ENCODE results near the gene PRELID3B. TPM values are rescaled to one million over a fixed set of nuclear protein-coding genes. Genes with fewer than 3 reads are reported as not detected.

Gene PRELID3B
- total and polyA plus RNA-seq, 2 of the 13 experiments (the other 11 are each of a cell fraction or from before 2014, with no cell fraction given) = 23.3 to 42.6 TPM

GRCh38 chr20:59006167-59006863 lies 36.3 kb downstream of the PRELID3B start (continued):
- TF ChIP-seq ZNF710 (CRISPR knock-in tag; IDR thresholded peaks at IDR 0.05; ENCODE audit: borderline replicate concordance) (no peak; the same call in 1 of the 2 replicates), ARID3A (IDR thresholded peaks at IDR 0.05; ENCODE audit: low read depth, low read length) (no peak), ZNF788 (CRISPR knock-in tag; IDR thresholded peaks at IDR 0.05; ENCODE audit: borderline replicate concordance) (no peak), AGO1 (IDR thresholded peaks at IDR 0.05; ENCODE audit: low read depth, low read length, poor library complexity, severe bottlenecking) (no peak), MTA1 (CRISPR knock-in tag; IDR thresholded peaks at IDR 0.05; ENCODE audit: borderline replicate concordance) (peak; percentile 80; the same call in 1 of the 2 replicates), XRCC5 (optimal IDR thresholded peaks at IDR 0.05; ENCODE audit: low read length) (no peak), JARID2 (CRISPR knock-in tag; IDR thresholded peaks at IDR 0.05; ENCODE audit: insufficient replicate concordance) (no peak), ZFP36L2 (CRISPR knock-in tag; IDR thresholded peaks at IDR 0.05) (no peak), HOXA3 (CRISPR knock-in tag; IDR thresholded peaks at IDR 0.05) (peak; percentile 65), ZNF782 (CRISPR knock-in tag; IDR thresholded peaks at IDR 0.05; ENCODE audit: borderline replicate concordance) (no peak)
- TF ChIP-seq, protein P1, sequence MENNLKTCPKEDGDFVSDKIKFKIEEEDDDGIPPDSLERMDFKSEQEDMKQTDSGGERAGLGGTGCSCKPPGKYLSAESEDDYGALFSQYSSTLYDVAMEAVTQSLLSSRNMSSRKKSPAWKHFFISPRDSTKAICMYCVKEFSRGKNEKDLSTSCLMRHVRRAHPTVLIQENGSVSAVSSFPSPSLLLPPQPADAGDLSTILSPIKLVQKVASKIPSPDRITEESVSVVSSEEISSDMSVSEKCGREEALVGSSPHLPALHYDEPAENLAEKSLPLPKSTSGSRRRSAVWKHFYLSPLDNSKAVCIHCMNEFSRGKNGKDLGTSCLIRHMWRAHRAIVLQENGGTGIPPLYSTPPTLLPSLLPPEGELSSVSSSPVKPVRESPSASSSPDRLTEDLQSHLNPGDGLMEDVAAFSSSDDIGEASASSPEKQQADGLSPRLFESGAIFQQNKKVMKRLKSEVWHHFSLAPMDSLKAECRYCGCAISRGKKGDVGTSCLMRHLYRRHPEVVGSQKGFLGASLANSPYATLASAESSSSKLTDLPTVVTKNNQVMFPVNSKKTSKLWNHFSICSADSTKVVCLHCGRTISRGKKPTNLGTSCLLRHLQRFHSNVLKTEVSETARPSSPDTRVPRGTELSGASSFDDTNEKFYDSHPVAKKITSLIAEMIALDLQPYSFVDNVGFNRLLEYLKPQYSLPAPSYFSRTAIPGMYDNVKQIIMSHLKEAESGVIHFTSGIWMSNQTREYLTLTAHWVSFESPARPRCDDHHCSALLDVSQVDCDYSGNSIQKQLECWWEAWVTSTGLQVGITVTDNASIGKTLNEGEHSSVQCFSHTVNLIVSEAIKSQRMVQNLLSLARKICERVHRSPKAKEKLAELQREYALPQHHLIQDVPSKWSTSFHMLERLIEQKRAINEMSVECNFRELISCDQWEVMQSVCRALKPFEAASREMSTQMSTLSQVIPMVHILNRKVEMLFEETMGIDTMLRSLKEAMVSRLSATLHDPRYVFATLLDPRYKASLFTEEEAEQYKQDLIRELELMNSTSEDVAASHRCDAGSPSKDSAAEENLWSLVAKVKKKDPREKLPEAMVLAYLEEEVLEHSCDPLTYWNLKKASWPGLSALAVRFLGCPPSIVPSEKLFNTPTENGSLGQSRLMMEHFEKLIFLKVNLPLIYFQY (CRISPR knock-in tag; IDR thresholded peaks at IDR 0.05; ENCODE audit: borderline replicate concordance) = peak; percentile 83; the same call in 1 of the 2 replicates
- TF ChIP-seq, protein P2, sequence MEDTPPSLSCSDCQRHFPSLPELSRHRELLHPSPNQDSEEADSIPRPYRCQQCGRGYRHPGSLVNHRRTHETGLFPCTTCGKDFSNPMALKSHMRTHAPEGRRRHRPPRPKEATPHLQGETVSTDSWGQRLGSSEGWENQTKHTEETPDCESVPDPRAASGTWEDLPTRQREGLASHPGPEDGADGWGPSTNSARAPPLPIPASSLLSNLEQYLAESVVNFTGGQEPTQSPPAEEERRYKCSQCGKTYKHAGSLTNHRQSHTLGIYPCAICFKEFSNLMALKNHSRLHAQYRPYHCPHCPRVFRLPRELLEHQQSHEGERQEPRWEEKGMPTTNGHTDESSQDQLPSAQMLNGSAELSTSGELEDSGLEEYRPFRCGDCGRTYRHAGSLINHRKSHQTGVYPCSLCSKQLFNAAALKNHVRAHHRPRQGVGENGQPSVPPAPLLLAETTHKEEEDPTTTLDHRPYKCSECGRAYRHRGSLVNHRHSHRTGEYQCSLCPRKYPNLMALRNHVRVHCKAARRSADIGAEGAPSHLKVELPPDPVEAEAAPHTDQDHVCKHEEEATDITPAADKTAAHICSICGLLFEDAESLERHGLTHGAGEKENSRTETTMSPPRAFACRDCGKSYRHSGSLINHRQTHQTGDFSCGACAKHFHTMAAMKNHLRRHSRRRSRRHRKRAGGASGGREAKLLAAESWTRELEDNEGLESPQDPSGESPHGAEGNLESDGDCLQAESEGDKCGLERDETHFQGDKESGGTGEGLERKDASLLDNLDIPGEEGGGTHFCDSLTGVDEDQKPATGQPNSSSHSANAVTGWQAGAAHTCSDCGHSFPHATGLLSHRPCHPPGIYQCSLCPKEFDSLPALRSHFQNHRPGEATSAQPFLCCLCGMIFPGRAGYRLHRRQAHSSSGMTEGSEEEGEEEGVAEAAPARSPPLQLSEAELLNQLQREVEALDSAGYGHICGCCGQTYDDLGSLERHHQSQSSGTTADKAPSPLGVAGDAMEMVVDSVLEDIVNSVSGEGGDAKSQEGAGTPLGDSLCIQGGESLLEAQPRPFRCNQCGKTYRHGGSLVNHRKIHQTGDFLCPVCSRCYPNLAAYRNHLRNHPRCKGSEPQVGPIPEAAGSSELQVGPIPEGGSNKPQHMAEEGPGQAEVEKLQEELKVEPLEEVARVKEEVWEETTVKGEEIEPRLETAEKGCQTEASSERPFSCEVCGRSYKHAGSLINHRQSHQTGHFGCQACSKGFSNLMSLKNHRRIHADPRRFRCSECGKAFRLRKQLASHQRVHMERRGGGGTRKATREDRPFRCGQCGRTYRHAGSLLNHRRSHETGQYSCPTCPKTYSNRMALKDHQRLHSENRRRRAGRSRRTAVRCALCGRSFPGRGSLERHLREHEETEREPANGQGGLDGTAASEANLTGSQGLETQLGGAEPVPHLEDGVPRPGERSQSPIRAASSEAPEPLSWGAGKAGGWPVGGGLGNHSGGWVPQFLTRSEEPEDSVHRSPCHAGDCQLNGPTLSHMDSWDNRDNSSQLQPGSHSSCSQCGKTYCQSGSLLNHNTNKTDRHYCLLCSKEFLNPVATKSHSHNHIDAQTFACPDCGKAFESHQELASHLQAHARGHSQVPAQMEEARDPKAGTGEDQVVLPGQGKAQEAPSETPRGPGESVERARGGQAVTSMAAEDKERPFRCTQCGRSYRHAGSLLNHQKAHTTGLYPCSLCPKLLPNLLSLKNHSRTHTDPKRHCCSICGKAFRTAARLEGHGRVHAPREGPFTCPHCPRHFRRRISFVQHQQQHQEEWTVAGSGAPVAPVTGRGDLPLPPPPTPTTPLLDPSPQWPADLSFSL (CRISPR knock-in tag; IDR thresholded peaks at IDR 0.05) = no peak
- TF ChIP-seq, protein P3, sequence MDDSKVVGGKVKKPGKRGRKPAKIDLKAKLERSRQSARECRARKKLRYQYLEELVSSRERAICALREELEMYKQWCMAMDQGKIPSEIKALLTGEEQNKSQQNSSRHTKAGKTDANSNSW (CRISPR knock-in tag; IDR thresholded peaks at IDR 0.05; ENCODE audit: borderline replicate concordance) = no peak

All from HepG2 (cell line).